H9 (cell line): ENCODE data around the gene PDE4B. TPM values are rescaled to one million over a fixed set of nuclear protein-coding genes. Genes with fewer than 3 reads are reported as not detected.

Experiments used
- DNase-seq: peaks from one replicate; pipeline ENCODE4 v3.0.0-alpha.2; 2017
- H2AFZ ChIP-seq: one replicate; pipeline ENCODE4 v1.6.1; 2013; ENCODE audit warnings: mild to moderate bottlenecking, low read length, control low read depth, moderate library complexity
- H2AK5ac ChIP-seq: 2 replicates; pipeline ENCODE4 v1.6.1; 2013; ENCODE audit warnings: low read length, control low read depth, mixed read lengths; ENCODE audit not compliant: insufficient read length
- H2BK120ac ChIP-seq: one replicate; pipeline ENCODE4 v1.6.1; 2013; ENCODE audit warnings: low read depth, mild to moderate bottlenecking, low read length, control low read depth, inconsistent platforms; ENCODE audit not compliant: poor library complexity, severe bottlenecking
- H2BK12ac ChIP-seq: 2 replicates; pipeline ENCODE4 v1.6.1; 2013; ENCODE audit warnings: low read length, control low read depth, mixed read lengths, low read depth; ENCODE audit not compliant: insufficient read length
- H2BK15ac ChIP-seq: 2 replicates; pipeline ENCODE4 v1.6.1; 2013; ENCODE audit warnings: low read depth, low read length, control low read depth
- H2BK20ac ChIP-seq: one replicate; pipeline ENCODE4 v1.6.1; 2013; ENCODE audit warnings: low read depth, mild to moderate bottlenecking, low read length, control low read depth, inconsistent platforms; ENCODE audit not compliant: poor library complexity, severe bottlenecking
- H2BK5ac ChIP-seq: 2 replicates; pipeline ENCODE4 v1.6.1; 2013; ENCODE audit warnings: low read length, control low read depth, mixed read lengths; ENCODE audit not compliant: insufficient read length
- H3K14ac ChIP-seq: 2 replicates; pipeline ENCODE4 v1.6.1; 2013; ENCODE audit warnings: low read length, control low read depth; ENCODE audit not compliant: insufficient read depth
- H3K18ac ChIP-seq: 2 replicates; pipeline ENCODE4 v1.6.1; 2013; ENCODE audit warnings: low read depth, mild to moderate bottlenecking, mixed read lengths, low read length, control low read depth; ENCODE audit not compliant: insufficient read length
- H3K23ac ChIP-seq: 2 replicates; pipeline ENCODE4 v1.6.1; 2013; ENCODE audit warnings: low read length, control low read depth, mixed read lengths, low read depth; ENCODE audit not compliant: insufficient read length
- H3K23me2 ChIP-seq: 2 replicates; pipeline ENCODE4 v1.6.1; 2013; ENCODE audit warnings: low read depth, mild to moderate bottlenecking, mixed read lengths, low read length, control low read depth; ENCODE audit not compliant: insufficient read length, poor library complexity, severe bottlenecking
- H3K27ac ChIP-seq: 2 replicates; pipeline ENCODE4 v1.5.1; 2013; ENCODE audit warnings: low read length, control low read depth, mixed read lengths, low read depth; ENCODE audit not compliant: insufficient read length
- H3K27me3 ChIP-seq: 2 replicates; pipeline ENCODE4 v1.6.1; 2013; ENCODE audit warnings: low read length, control low read depth, inconsistent platforms; ENCODE audit not compliant: insufficient read depth
- H3K4ac ChIP-seq: 2 replicates; pipeline ENCODE4 v1.6.1; 2013; ENCODE audit warnings: low read depth, mild to moderate bottlenecking, control low read depth, inconsistent platforms, low read length, moderate library complexity
- H3K4me1 ChIP-seq: 2 replicates; pipeline ENCODE4 v1.6.1; 2013; ENCODE audit warnings: low read length, control low read depth, inconsistent platforms; ENCODE audit not compliant: insufficient read depth
- H3K4me2 ChIP-seq: 2 replicates; pipeline ENCODE4 v1.6.1; 2013; ENCODE audit warnings: low read length, control low read depth, mixed read lengths; ENCODE audit not compliant: insufficient read length, insufficient read depth
- H3K56ac ChIP-seq: 2 replicates; pipeline ENCODE4 v1.6.1; 2013; ENCODE audit warnings: low read depth, mild to moderate bottlenecking, mixed read lengths, low read length, control low read depth; ENCODE audit not compliant: insufficient read length
- H3K79me1 ChIP-seq: 2 replicates; pipeline ENCODE4 v1.6.1; 2013; ENCODE audit warnings: low read depth, mild to moderate bottlenecking, moderate library complexity, low read length, control low read depth, inconsistent platforms; ENCODE audit not compliant: insufficient read depth, poor library complexity, severe bottlenecking
- H3K79me2 ChIP-seq: 2 replicates; pipeline ENCODE4 v1.6.1; 2013; ENCODE audit warnings: low read length, control low read depth, inconsistent platforms; ENCODE audit not compliant: insufficient read depth
- H3K9ac ChIP-seq: 2 replicates; pipeline ENCODE4 v1.6.1; 2013; ENCODE audit warnings: low read length, control low read depth, mixed read lengths; ENCODE audit not compliant: insufficient read length; ENCODE audit errors: extremely low read depth
- H3K9me3 ChIP-seq: one replicate; pipeline ENCODE4 v1.6.1; 2013; ENCODE audit warnings: low read depth, low read length, inconsistent platforms; ENCODE audit not compliant: control insufficient read depth
- H3T11ph ChIP-seq: one replicate; pipeline ENCODE4 v1.6.1; 2013; ENCODE audit warnings: mild to moderate bottlenecking, low read length, control low read depth, inconsistent platforms
- H4K20me1 ChIP-seq: one replicate; pipeline ENCODE4 v1.6.1; 2013; ENCODE audit not compliant: control insufficient read depth, insufficient read length, insufficient read depth
- H4K5ac ChIP-seq: 2 replicates; pipeline ENCODE4 v1.6.1; 2013; ENCODE audit warnings: low read depth, mild to moderate bottlenecking, mixed read lengths, low read length, control low read depth; ENCODE audit not compliant: insufficient read length
- H4K8ac ChIP-seq: replicated peaks from 2 replicates; pipeline ENCODE4 v1.6.1; 2013; ENCODE audit warnings: low read length, control low read depth, mixed read lengths, low read depth; ENCODE audit not compliant: insufficient read length
- H4K91ac ChIP-seq: 2 replicates; pipeline ENCODE4 v1.6.1; 2013; ENCODE audit warnings: low read depth, mild to moderate bottlenecking, moderate library complexity, mixed read lengths, low read length, control low read depth; ENCODE audit not compliant: insufficient read length
- H3K27ac Mint-ChIP-seq, 3 experiments: 2 replicates in 2 of 3; 3 replicates in 1 of 3; pipeline ENCODE4 v1.8.0; 2020 to 2021; ENCODE audit warnings: mixed read lengths in 3 of 3, mild to moderate bottlenecking in 1 of 3, moderate library complexity in 1 of 3
- H3K27me3 Mint-ChIP-seq: 2 replicates; pipeline ENCODE4 v1.8.0; 2021; ENCODE audit warnings: low read depth, mild to moderate bottlenecking, moderate library complexity, mixed read lengths
- H3K36me3 Mint-ChIP-seq, 3 experiments: 2 replicates in 2 of 3; 3 replicates in 1 of 3; pipeline ENCODE4 v1.8.0; 2020 to 2021; ENCODE audit warnings: low read depth in 3 of 3, mixed read lengths in 3 of 3; ENCODE audit not compliant: insufficient read depth in 1 of 3
- H3K4me1 Mint-ChIP-seq, 2 experiments: 2 replicates each; pipeline ENCODE4 v1.8.0; 2020; ENCODE audit warnings: mixed read lengths in 2 of 2
- H3K4me3 Mint-ChIP-seq, 2 experiments: 2 replicates in 1 of 2; 3 replicates in 1 of 2; pipeline ENCODE4 v1.8.0; 2020 to 2021; ENCODE audit warnings: mild to moderate bottlenecking in 2 of 2, mixed read lengths in 2 of 2, moderate library complexity in 1 of 2
- H3K9me3 Mint-ChIP-seq, 2 experiments: 2 replicates in 1 of 2; 3 replicates in 1 of 2; pipeline ENCODE4 v1.8.0; 2020; ENCODE audit warnings: mild to moderate bottlenecking in 2 of 2, mixed read lengths in 2 of 2, moderate library complexity in 1 of 2
- WGBS: extraction: QIAGEN DNeasy Blood & Tissue Kit; methylation state at CpG from one replicate; pipeline ENCODE4 v1.1.7; 2013; ENCODE audit warnings: missing lambda C conversion rate, low lambda C conversion rate, mixed read lengths; ENCODE audit not compliant: insufficient read length; ENCODE audit errors: extremely low coverage; 5-methylcytosine and 5-hydroxymethylcytosine counted together
- total RNA-seq: library from RNA; stranded (reverse); gene quantifications from 2 replicates; pipeline ENCODE4 v1.2.1, GENCODE V29; 2021
- TF ChIP-seq, protein P1 (sequence below): fragments of 200-600 bp; sonication (generic); conservative IDR thresholded peaks from 3 replicates; pipeline ENCODE4 v1.8.0; 2021; ENCODE audit warnings: antibody characterized with exemption, mild to moderate bottlenecking

PDE4B gene
- total RNA-seq, 1 experiment from 2014 or later = 19.8 TPM

DNA sequence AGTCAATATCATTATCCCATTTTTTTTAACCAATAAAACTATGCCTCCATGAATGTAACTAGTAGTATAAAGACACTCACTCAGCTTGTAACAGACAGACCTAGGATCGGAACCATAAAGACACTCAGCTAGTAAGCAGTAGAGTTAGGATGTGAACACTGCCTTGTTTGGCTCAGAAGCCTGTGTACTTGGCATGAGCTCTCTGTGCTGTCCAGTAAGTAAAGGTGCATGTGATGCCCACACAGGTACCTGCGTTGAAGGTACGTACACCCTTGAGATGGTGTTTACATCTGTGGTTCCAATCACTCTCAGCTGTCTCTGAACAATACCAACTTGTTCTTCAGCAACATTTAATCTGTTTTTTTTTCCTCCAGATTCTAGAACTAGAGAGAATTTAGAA is 489.1 kb downstream of the PDE4B start:
- Histone ChIP-seq H4K8ac (no peak overlapping the region), H4K20me1 (no peaks in the 10 kb centered on the region), H3K79me2 (no peaks in the 10 kb centered on the region), H3K4me2 (no peak overlapping the region), H3K9me3 (no peaks in the 10 kb centered on the region), H4K5ac (no peak overlapping the region), H2AFZ (no peak overlapping the region), H3K4me1 (no peaks in the 10 kb centered on the region; the same call in 1 of the 2 replicates), H2BK20ac (no peak overlapping the region), H4K91ac (no peak overlapping the region), H3K23me2 (no peaks in the 10 kb centered on the region), H3K79me1 (no peaks in the 10 kb centered on the region), H3K56ac (no peak overlapping the region), H3K23ac (no peak overlapping the region), H3K4ac (no peak overlapping the region), H2BK15ac (no peak overlapping the region), H2BK5ac (no peak overlapping the region), H3K9ac (no peak overlapping the region), H3K27ac (no peak overlapping the region), H3K27me3 (no peaks in the 10 kb centered on the region; the same call in 1 of the 2 replicates), H2BK120ac (no peak overlapping the region), H2BK12ac (no peak overlapping the region), H2AK5ac (no peak overlapping the region), H3K14ac (no peak overlapping the region), H3K18ac (no peak overlapping the region), H3T11ph (no peak overlapping the region)
- Mint-ChIP-seq H3K4me3 (no peak overlapping the region), H3K27ac (no peak overlapping the region), H3K4me1 (peaks cover 9 to 12% of the 10 kb centered on the region in 2 experiments), H3K27me3 (no peaks in the 10 kb centered on the region), H3K36me3 (no peaks in the 10 kb centered on the region), H3K9me3 (no peaks in the 10 kb centered on the region)
- no peak for DNase-seq
- TF ChIP-seq, protein P1, sequence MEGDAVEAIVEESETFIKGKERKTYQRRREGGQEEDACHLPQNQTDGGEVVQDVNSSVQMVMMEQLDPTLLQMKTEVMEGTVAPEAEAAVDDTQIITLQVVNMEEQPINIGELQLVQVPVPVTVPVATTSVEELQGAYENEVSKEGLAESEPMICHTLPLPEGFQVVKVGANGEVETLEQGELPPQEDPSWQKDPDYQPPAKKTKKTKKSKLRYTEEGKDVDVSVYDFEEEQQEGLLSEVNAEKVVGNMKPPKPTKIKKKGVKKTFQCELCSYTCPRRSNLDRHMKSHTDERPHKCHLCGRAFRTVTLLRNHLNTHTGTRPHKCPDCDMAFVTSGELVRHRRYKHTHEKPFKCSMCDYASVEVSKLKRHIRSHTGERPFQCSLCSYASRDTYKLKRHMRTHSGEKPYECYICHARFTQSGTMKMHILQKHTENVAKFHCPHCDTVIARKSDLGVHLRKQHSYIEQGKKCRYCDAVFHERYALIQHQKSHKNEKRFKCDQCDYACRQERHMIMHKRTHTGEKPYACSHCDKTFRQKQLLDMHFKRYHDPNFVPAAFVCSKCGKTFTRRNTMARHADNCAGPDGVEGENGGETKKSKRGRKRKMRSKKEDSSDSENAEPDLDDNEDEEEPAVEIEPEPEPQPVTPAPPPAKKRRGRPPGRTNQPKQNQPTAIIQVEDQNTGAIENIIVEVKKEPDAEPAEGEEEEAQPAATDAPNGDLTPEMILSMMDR = no peak
- no CpG with 5 or more reads among the region's 3 CpGs for WGBS
